D721Med (cell line): ENCODE results near the gene SYT4.
"Not testable (repeated sequence)": the region's sequence is repeated elsewhere in the genome, so short reads cannot be mapped to it uniquely, and the experiment has no call there.

Experiments
- DNase-seq: peaks from one replicate; pipeline ENCODE4 v3.0.0; 2011; ENCODE audit warnings: low spot score; ENCODE audit not compliant: insufficient read length
- FAIRE-seq: peaks from 2 replicates; lab custom pipeline; 2011; peaks lifted over from hg19 to GRCh38; lab: Jason Lieb, UNC
- TF ChIP-seq, protein P1 (sequence below): IDR thresholded peaks from 2 replicates; pipeline ENCODE4 v1.5.1; 2012; ENCODE audit warnings: mild to moderate bottlenecking, control low read depth; ENCODE audit not compliant: insufficient read depth; ENCODE audit errors: missing control alignments

Gene SYT4, protein sequence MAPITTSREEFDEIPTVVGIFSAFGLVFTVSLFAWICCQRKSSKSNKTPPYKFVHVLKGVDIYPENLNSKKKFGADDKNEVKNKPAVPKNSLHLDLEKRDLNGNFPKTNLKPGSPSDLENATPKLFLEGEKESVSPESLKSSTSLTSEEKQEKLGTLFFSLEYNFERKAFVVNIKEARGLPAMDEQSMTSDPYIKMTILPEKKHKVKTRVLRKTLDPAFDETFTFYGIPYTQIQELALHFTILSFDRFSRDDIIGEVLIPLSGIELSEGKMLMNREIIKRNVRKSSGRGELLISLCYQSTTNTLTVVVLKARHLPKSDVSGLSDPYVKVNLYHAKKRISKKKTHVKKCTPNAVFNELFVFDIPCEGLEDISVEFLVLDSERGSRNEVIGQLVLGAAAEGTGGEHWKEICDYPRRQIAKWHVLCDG

GRCh38 chr18:43277164-43277600 lies at the start of gene SYT4:
Gene SYT4 (minus strand): TSS chr18:43277490. CDS start chr18:43277281, 209 bp downstream.
- DNase-seq (no peak), FAIRE-seq (peak; percentile 92)
- TF ChIP-seq, protein P1, sequence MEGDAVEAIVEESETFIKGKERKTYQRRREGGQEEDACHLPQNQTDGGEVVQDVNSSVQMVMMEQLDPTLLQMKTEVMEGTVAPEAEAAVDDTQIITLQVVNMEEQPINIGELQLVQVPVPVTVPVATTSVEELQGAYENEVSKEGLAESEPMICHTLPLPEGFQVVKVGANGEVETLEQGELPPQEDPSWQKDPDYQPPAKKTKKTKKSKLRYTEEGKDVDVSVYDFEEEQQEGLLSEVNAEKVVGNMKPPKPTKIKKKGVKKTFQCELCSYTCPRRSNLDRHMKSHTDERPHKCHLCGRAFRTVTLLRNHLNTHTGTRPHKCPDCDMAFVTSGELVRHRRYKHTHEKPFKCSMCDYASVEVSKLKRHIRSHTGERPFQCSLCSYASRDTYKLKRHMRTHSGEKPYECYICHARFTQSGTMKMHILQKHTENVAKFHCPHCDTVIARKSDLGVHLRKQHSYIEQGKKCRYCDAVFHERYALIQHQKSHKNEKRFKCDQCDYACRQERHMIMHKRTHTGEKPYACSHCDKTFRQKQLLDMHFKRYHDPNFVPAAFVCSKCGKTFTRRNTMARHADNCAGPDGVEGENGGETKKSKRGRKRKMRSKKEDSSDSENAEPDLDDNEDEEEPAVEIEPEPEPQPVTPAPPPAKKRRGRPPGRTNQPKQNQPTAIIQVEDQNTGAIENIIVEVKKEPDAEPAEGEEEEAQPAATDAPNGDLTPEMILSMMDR = no peak

DNA sequence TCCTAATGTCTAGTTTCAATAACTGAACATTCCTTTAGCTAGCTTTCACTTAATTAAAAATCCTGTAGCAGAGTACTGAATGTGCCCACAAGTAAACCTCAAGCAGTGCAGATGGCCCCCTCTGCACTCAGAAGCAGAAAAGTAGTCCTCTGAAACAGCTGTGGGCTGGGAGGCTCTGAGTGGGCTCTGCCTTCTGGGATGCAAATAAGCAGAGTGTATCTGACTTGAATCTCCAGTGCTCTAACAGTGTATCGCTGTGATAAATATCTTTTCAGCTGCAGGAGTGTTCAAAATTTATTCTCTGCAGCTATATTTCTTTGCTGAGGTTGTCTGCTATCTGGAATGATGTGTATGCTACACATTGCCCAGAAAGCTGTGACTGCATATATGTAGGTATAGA lies 44.8 kb upstream of the SYT4 start:
- TF ChIP-seq, protein P1 = no peak
- FAIRE-seq (no peak), DNase-seq (no peak)

DNA sequence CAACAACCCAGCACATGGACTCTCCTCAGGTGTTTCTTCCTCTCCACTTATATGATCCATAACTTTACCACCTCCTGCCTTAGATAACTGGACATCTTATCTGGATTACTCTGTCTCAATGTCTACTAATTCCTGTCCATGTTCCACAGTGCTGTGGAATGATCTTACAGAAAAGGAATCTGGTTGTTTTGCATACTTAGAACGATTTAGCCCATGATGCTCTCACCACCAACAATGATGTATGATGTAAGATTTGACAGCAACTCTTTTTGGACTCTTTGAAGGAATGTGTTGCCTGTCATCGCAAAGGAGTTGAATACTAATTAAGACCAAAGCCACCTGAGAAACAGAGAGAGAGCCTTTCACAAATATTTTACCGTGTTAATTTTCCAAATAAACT lies 37.7 kb upstream of the SYT4 start:
- TF ChIP-seq, protein P1 = no peak
- FAIRE-seq (peak; percentile 73), DNase-seq (no peak)

- TF ChIP-seq, protein P1 = no peak
Measured at GRCh38 chr18:43312891-43313290, 35.6 kb upstream of the SYT4 start.

DNA sequence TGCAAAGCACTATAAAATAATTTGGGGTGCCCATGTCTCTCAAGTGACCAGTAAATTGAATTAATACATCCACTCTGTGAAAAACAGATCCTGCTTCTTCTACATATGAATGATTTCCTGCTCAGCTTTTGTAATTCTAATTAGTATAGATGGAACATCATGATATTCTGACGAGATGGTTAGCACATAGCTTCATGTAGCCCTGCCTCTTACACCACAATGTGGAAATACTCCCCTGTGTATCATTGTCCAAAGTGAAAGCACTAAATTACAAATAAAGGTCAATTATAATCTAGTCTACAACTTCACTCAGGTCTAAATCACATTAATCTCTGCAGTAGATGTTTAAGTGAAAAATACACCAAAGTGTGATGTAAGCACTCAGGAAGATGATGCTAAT lies 32.9 kb upstream of the SYT4 start:
- TF ChIP-seq, protein P1 = no peak
- DNase-seq = no peak
- FAIRE-seq = peak; percentile 71

More at GRCh38 chr18:43312891-43313290, 35.6 kb upstream of the SYT4 start:
- FAIRE-seq = peak; percentile 44
- DNase-seq = no peak

- FAIRE-seq = no peak
- TF ChIP-seq, protein P1 = no peak
- no peak for DNase-seq
Measured at GRCh38 chr18:43303376-43303775, 26.1 kb upstream of the SYT4 start.

DNA sequence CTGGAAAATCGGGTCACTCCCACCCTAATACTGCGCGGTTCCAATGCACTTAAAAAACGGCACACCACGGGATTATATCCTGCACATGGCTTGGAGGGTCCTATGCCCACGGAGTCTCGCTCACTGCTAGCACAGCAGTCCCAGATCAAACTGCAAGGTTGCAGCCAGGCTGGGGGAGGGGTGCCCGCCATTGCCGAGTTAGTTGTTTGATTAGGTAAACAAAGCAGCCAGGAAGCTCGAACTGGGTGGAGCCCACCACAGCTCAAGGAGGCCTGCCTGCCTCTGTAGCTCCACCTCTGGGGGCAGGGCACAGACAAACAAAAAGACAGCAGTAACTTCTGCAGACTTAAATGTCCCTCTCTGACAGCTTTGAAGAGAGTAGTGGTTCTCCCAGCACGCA lies 8.9 kb upstream of the SYT4 start:
- FAIRE-seq, DNase-seq: not testable (repeated sequence)
